ENCODE measurements around the gene CLBA1. TPM values are rescaled to one million over a fixed set of nuclear protein-coding genes. Genes with fewer than 3 reads are reported as not detected.

The CLBA1 gene
- total RNA-seq, 1 experiment from 2014 or later, result 14.3 TPM

DNA sequence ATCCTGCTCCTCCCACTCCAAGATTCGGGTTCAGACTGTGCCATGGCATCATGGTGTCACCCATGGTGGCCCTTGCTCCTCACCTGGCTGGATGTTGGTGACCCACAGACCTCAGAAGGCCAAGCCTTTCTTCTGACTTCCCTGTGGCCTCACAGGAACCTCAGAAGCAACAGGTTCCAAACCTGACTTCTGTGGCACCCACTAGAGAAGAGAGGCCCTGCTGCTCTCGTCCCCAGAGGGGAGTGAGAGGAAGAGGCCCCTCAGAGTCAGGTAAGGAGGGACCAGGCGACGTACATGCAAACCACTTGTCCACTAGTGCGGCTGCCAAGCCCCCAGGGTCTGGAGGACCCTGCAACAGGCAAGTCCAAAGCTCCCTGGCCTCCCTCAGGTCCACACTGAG lies 10.4 kb downstream of the CLBA1 start:
- intact Hi-C loops (cut with micrococcal nuclease; ENCODE audit: unreplicated experiment), result no loop called here
- CTCF ChIA-PET, result no interaction called here

DNA sequence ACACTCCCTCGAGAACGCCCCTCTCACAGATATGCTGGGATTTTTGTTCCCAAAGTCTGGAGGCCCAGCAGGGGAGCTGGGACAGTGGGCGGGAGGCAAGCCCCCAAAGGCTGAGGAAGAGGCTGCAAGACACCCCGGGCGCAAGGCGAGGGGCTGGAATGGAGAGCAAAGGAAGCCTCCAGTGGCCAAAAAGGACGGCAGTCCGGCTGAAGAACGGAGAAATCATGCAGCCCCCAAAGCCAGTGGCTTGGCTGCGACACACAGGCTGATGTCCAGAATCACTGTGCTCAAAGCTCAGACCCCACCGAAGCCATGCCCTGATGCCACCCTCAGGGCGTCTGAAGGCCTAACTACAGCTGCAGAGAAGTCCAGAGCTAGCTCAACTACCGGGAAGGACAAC lies 10.9 kb downstream of the CLBA1 start:
- no peaks in the 10 kb centered on the region for H3K27me3 ChIP-seq (replicated peaks; ENCODE audit: insufficient read depth, low read depth, low read length, poor library complexity)
- no peaks in the 10 kb centered on the region for H3K9me3 ChIP-seq (ENCODE audit: low read depth, low read length, poor library complexity, severe bottlenecking)
- TF ChIP-seq EZH2 (IDR thresholded peaks at IDR 0.05; ENCODE audit: borderline replicate concordance, low read depth, low read length, poor library complexity, severe bottlenecking), result no peak
- TF ChIP-seq CTCF (conservative IDR thresholded peaks at IDR 0.05; ENCODE audit: low read depth, low read length), result no peak
- no peak overlapping the region for H3K27ac ChIP-seq (ENCODE audit: low read depth, low read length, poor library complexity, severe bottlenecking)
- ChIA-PET CTCF (no interaction called here), POLR2A (ENCODE audit: low non-redundant PET) (no interaction called here)
- H3K4me3 ChIP-seq (ENCODE audit: low read depth, low read length, poor library complexity, severe bottlenecking), result no peak overlapping the region
- no peak for DNase-seq (ENCODE audit: low spot score)
- no TSS peak for BruUV-seq (replicated peaks)
- H3K36me3 ChIP-seq (ENCODE audit: insufficient read depth, low read length, poor library complexity, severe bottlenecking), result peaks cover 6% of the 10 kb centered on the region
- intact Hi-C loops (cut with micrococcal nuclease; ENCODE audit: unreplicated experiment), result no loop called here
- H3K4me1 ChIP-seq (ENCODE audit: insufficient read depth, low read length, poor library complexity, severe bottlenecking), result no peaks in the 10 kb centered on the region

More for the DNA sequence above, 10.4 kb downstream of the CLBA1 start:
- Histone ChIP-seq H3K4me3 (ENCODE audit: low read depth, low read length, poor library complexity, severe bottlenecking) (no peak overlapping the region), H3K27me3 (replicated peaks; ENCODE audit: insufficient read depth, low read depth, low read length, poor library complexity) (no peaks in the 10 kb centered on the region), H3K4me1 (ENCODE audit: insufficient read depth, low read length, poor library complexity, severe bottlenecking) (no peaks in the 10 kb centered on the region), H3K36me3 (ENCODE audit: insufficient read depth, low read length, poor library complexity, severe bottlenecking) (peaks cover 6% of the 10 kb centered on the region), H3K27ac (ENCODE audit: low read depth, low read length, poor library complexity, severe bottlenecking) (no peak overlapping the region), H3K9me3 (ENCODE audit: low read depth, low read length, poor library complexity, severe bottlenecking) (no peaks in the 10 kb centered on the region)
- POLR2A ChIA-PET (ENCODE audit: low non-redundant PET), result no interaction called here
- TF ChIP-seq CTCF (conservative IDR thresholded peaks at IDR 0.05; ENCODE audit: low read depth, low read length), result no peak
- no peak for TF ChIP-seq EZH2 (IDR thresholded peaks at IDR 0.05; ENCODE audit: borderline replicate concordance, low read depth, low read length, poor library complexity, severe bottlenecking)
- no peak for DNase-seq (ENCODE audit: low spot score)
- BruUV-seq (replicated peaks), result no TSS peak

- no peak for DNase-seq (ENCODE audit: low spot score)
- Histone ChIP-seq H3K9me3 (ENCODE audit: low read depth, low read length, poor library complexity, severe bottlenecking) (no peaks in the 10 kb centered on the region), H3K4me3 (ENCODE audit: low read depth, low read length, poor library complexity, severe bottlenecking) (no peak overlapping the region), H3K4me1 (ENCODE audit: insufficient read depth, low read length, poor library complexity, severe bottlenecking) (no peaks in the 10 kb centered on the region), H3K27me3 (replicated peaks; ENCODE audit: insufficient read depth, low read depth, low read length, poor library complexity) (no peaks in the 10 kb centered on the region), H3K27ac (ENCODE audit: low read depth, low read length, poor library complexity, severe bottlenecking) (no peak overlapping the region), H3K36me3 (ENCODE audit: insufficient read depth, low read length, poor library complexity, severe bottlenecking) (peaks cover 3% of the 10 kb centered on the region)
- no TSS peak for BruUV-seq (replicated peaks)
- intact Hi-C loops (cut with micrococcal nuclease; ENCODE audit: unreplicated experiment), result no loop called here
- POLR2A ChIA-PET (ENCODE audit: low non-redundant PET), result no interaction called here
- CTCF ChIA-PET, result no interaction called here
- no peak for TF ChIP-seq EZH2 (IDR thresholded peaks at IDR 0.05; ENCODE audit: borderline replicate concordance, low read depth, low read length, poor library complexity, severe bottlenecking)
Observed at GRCh38 chr14:104998801-104999200, 13.2 kb downstream of the CLBA1 start.

DNA sequence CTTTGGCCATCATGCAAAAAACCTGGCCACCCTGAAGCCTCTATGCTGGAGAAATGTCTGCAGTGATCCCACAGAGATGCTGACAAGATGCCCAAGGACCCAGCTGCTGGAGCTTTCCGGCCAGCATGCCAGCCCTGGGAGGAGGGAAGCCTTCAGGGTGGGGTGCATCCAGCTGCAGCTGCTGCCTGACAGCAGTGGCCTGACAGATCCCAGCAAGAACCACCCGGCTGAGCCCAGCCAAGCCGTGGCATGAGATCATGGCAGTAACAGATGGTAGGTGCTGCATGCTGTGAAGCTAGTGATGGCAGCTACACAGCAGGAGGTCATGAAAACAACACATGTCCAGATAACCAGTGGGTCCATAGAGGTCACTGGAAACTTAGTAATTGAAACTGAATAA lies 13.8 kb downstream of the CLBA1 start:
- no peaks in the 10 kb centered on the region for H3K9me3 ChIP-seq (ENCODE audit: low read depth, low read length, poor library complexity, severe bottlenecking)
- ChIA-PET POLR2A (ENCODE audit: low non-redundant PET) (interaction anchor here (0.6 kb wide), 1 partner anchor 71 kb away, joined by 5 read pairs; no protein-coding TSS in a partner anchor), CTCF (no interaction called here)
- H3K4me1 ChIP-seq (ENCODE audit: insufficient read depth, low read length, poor library complexity, severe bottlenecking), result no peaks in the 10 kb centered on the region
- TF ChIP-seq EZH2 (IDR thresholded peaks at IDR 0.05; ENCODE audit: borderline replicate concordance, low read depth, low read length, poor library complexity, severe bottlenecking) (no peak), CTCF (conservative IDR thresholded peaks at IDR 0.05; ENCODE audit: low read depth, low read length) (no peak)
- BruUV-seq (replicated peaks), result no TSS peak
- DNase-seq (ENCODE audit: low spot score), result no peak
- H3K27me3 ChIP-seq (replicated peaks; ENCODE audit: insufficient read depth, low read depth, low read length, poor library complexity), result no peaks in the 10 kb centered on the region
- no peak overlapping the region for H3K27ac ChIP-seq (ENCODE audit: low read depth, low read length, poor library complexity, severe bottlenecking)
- intact Hi-C loops (cut with micrococcal nuclease; ENCODE audit: unreplicated experiment), result no loop called here
- H3K4me3 ChIP-seq (ENCODE audit: low read depth, low read length, poor library complexity, severe bottlenecking), result no peak overlapping the region
- H3K36me3 ChIP-seq (ENCODE audit: insufficient read depth, low read length, poor library complexity, severe bottlenecking), result peaks cover 3% of the 10 kb centered on the region

Data from A673 (cell line).